ENCODE data around the gene NTNG2.

- TF ChIP-seq CTCF (IDR thresholded peaks at IDR 0.05), result peak; percentile 20 to 76 (median 43)
- no peak for TF ChIP-seq POLR2A (IDR thresholded peaks at IDR 0.05)
These were observed 107.0 kb downstream of the NTNG2 start for GRCh38 chr9:132268725-132269352.

All from vagina (tissue), 2 donors.